HAP-1 (cell line): Measurements from ENCODE around the gene SMTNL2.

Source experiments
- DNase-seq, 2 experiments: peaks; one replicate each; pipeline ENCODE4 v3.0.0-alpha.2; 2016 to 2020; ENCODE audit warnings: low spot score in 2 of 2
- H3K27me3 ChIP-seq: fragments of 250-450 bp; sonication (Bioruptor Pico); 2 replicates; pipeline ENCODE4 v1.5.1; 2020; ENCODE audit warnings: low read depth, mild to moderate bottlenecking, moderate library complexity
- H3K36me3 ChIP-seq: fragments of 250-450 bp; sonication (Bioruptor Pico); replicated peaks from 2 replicates; pipeline ENCODE4 v1.5.1; 2020; ENCODE audit warnings: mild to moderate bottlenecking
- H3K4me1 ChIP-seq: fragments of 250-450 bp; sonication (Bioruptor Pico); 2 replicates; pipeline ENCODE4 v1.5.1; 2020; ENCODE audit warnings: mild to moderate bottlenecking
- H3K4me3 ChIP-seq: fragments of 250-450 bp; sonication (Bioruptor Pico); 2 replicates; pipeline ENCODE4 v1.5.1; 2020; ENCODE audit warnings: mild to moderate bottlenecking, moderate library complexity
- H3K9me3 ChIP-seq: fragments of 250-450 bp; sonication (Bioruptor Pico); 2 replicates; pipeline ENCODE4 v1.5.1; 2020; ENCODE audit warnings: mild to moderate bottlenecking, moderate library complexity
- in situ Hi-C: fragments of 300-500 bp; cut with MboI; formaldehyde crosslinking; loops from 3 replicates; pipeline ENCODE4 v1.14.3; 2020; ENCODE audit warnings: low sequenced_read_pairs, inconsistent platforms, mixed read lengths

The SMTNL2 gene

GRCh38 chr17:4584101-4584916 is at the start of gene SMTNL2:
Gene SMTNL2, plus strand, starts transcription at chr17:4584529. Its CDS starts 77 bp downstream, at chr17:4584606.
- in situ Hi-C loops = no loop called here
- peak within 1 kb of the TSS; percentile 49 for H3K4me3 ChIP-seq
- DNase-seq = peak in 1 of 2 experiments; percentile 83
- no peaks in the 10 kb centered on the region for H3K27me3 ChIP-seq
- H3K4me1 ChIP-seq = no peaks in the 10 kb centered on the region; the same call in 1 of the 2 replicates
- H3K9me3 ChIP-seq = no peaks in the 10 kb centered on the region
- H3K36me3 ChIP-seq = no peaks in the 10 kb centered on the region

GRCh38 chr17:4534928-4535666 is 49.2 kb upstream of the SMTNL2 start:
- no peaks in the 10 kb centered on the region for H3K4me1 ChIP-seq
- H3K9me3 ChIP-seq = no peaks in the 10 kb centered on the region
- H3K4me3 ChIP-seq = no peak overlapping the region
- no peaks in the 10 kb centered on the region for H3K27me3 ChIP-seq
- in situ Hi-C loops = no loop called here
- DNase-seq = no peak
- peaks cover 29% of the 10 kb centered on the region for H3K36me3 ChIP-seq

- no peak overlapping the region for H3K4me3 ChIP-seq
- in situ Hi-C loops = no loop called here
- H3K36me3 ChIP-seq = peaks cover 36% of the 10 kb centered on the region
- H3K9me3 ChIP-seq = no peaks in the 10 kb centered on the region
- no peaks in the 10 kb centered on the region for H3K4me1 ChIP-seq
- H3K27me3 ChIP-seq = no peaks in the 10 kb centered on the region
- no peak for DNase-seq
These were observed 48.6 kb upstream of the SMTNL2 start for GRCh38 chr17:4535667-4536258.

GRCh38 chr17:4536259-4536741 is 48.0 kb upstream of the SMTNL2 start:
- H3K36me3 ChIP-seq = peaks cover 41% of the 10 kb centered on the region
- H3K27me3 ChIP-seq = no peaks in the 10 kb centered on the region
- DNase-seq = no peak
- no peak overlapping the region for H3K4me3 ChIP-seq
- no peaks in the 10 kb centered on the region for H3K4me1 ChIP-seq
- no peaks in the 10 kb centered on the region for H3K9me3 ChIP-seq
- in situ Hi-C loops = no loop called here

GRCh38 chr17:4536742-4537411 is 47.5 kb upstream of the SMTNL2 start:
- DNase-seq = no peak
- H3K4me3 ChIP-seq = no peak overlapping the region
- peaks cover 47% of the 10 kb centered on the region for H3K36me3 ChIP-seq
- H3K4me1 ChIP-seq = no peaks in the 10 kb centered on the region
- in situ Hi-C loops = no loop called here
- no peaks in the 10 kb centered on the region for H3K27me3 ChIP-seq
- H3K9me3 ChIP-seq = no peaks in the 10 kb centered on the region

- peaks cover 54% of the 10 kb centered on the region for H3K36me3 ChIP-seq
- in situ Hi-C loops = no loop called here
- no peaks in the 10 kb centered on the region for H3K9me3 ChIP-seq
- no peaks in the 10 kb centered on the region for H3K27me3 ChIP-seq
- no peak overlapping the region for H3K4me3 ChIP-seq
- no peaks in the 10 kb centered on the region for H3K4me1 ChIP-seq
- DNase-seq = no peak
These were observed 46.7 kb upstream of the SMTNL2 start for GRCh38 chr17:4537451-4538235.

DNA sequence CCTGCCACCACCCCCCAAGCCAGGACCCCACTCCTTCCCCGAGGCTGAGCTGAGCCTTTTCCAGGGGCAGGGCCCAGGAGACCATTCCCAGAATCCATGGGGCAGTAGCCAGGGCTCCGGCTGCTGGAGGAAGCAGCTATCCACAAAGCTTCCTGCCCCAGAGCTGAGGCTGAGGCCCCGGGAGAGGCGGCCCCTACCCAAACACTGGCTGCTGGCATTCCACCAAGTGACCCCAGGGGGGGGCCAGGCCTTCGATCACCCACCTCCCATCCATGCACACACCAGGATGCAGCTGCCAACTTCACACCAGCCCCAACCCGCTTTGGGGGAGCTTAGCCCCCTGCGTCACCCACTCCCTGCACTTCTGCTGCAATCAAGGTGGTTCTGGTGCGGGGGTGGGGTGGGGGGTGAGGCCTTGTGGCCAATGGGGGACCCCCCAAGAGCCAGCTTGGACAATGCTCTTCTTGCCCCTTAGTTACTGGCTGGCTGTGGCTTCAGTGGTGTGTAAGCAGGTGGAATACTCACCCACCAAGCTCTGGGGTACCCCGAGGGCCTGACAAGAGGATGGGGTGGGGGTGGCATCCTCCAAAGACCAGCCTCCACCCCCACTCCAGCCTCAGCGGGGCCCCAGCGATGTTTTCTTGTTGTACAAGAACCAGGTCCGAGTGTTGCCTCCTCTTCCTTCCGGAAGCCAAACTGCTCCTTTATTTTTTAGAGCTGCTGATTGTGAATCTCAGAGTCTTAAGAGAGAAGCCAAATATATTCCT is 45.9 kb upstream of the SMTNL2 start:
- Histone ChIP-seq H3K36me3 (peaks cover 62% of the 10 kb centered on the region), H3K27me3 (no peaks in the 10 kb centered on the region), H3K9me3 (no peaks in the 10 kb centered on the region), H3K4me3 (no peak overlapping the region), H3K4me1 (no peaks in the 10 kb centered on the region)
- in situ Hi-C loops = no loop called here
- no peak for DNase-seq

DNA sequence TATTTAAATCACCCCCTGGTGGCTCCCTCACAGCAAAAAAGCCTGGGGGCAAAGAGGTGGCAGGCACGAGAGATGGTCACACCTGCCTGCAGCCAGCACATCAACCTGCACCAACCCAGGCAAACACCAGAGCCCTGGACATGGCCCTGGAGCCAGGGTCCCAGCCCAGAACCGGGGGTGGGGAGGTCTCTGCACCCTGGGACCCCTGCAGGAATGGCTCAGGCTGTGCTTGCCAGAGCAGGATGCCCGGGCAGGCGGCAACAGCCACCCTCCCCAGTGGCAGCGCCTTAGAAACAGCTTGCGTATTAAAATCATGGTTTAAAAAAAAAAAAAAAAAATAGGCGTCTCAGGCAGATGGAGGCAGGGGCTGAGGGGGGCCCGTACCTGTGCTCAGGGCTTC is 45.3 kb upstream of the SMTNL2 start:
- no peaks in the 10 kb centered on the region for H3K9me3 ChIP-seq
- no peaks in the 10 kb centered on the region for H3K4me1 ChIP-seq
- H3K4me3 ChIP-seq = no peak overlapping the region
- H3K36me3 ChIP-seq = peaks cover 68% of the 10 kb centered on the region
- in situ Hi-C loops = no loop called here
- no peak for DNase-seq
- no peaks in the 10 kb centered on the region for H3K27me3 ChIP-seq

- H3K4me1 ChIP-seq = no peaks in the 10 kb centered on the region
- H3K9me3 ChIP-seq = no peaks in the 10 kb centered on the region
- peaks cover 71% of the 10 kb centered on the region for H3K36me3 ChIP-seq
- DNase-seq = no peak
- in situ Hi-C loops = no loop called here
- H3K4me3 ChIP-seq = no peak overlapping the region
- H3K27me3 ChIP-seq = no peaks in the 10 kb centered on the region
These were observed 44.6 kb upstream of the SMTNL2 start for GRCh38 chr17:4539576-4540223.

- in situ Hi-C loops = no loop called here
- Histone ChIP-seq H3K27me3 (no peaks in the 10 kb centered on the region), H3K4me1 (no peaks in the 10 kb centered on the region), H3K9me3 (no peaks in the 10 kb centered on the region), H3K4me3 (no peak overlapping the region), H3K36me3 (peaks cover 74% of the 10 kb centered on the region)
- no peak for DNase-seq
These were observed 44.1 kb upstream of the SMTNL2 start for GRCh38 chr17:4540224-4540651.

DNA sequence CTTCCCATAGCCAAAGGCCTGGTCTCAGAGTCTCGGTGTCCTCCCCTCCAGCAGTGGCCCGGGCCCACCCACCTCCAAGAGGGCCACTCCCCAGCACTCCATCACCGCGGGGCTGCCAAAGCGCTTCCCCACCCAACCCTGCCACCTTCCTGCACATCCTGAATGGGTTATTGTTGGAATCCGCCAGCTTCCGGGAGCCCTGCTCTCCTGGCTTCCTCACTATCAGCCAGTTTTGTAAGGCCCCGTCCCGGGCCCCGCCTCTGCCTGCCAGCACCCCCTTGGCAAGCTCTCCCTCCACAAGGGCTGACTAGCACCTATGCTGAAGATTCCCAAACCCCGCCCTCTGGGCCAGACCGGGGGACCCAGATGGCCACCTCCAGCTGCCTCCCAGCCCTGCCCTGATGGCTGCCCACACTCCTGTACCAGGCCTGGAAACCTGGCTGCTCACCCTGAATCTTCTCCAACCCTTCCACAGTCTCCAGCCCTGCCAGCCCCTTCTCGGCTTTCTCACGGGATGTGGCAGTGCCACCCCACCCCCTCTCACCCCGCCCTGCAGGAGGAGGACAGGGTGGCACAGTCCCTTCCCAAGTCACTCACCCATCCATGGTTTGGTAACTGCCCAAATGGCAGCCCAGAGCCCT is 43.5 kb upstream of the SMTNL2 start:
- H3K9me3 ChIP-seq = no peaks in the 10 kb centered on the region
- H3K4me1 ChIP-seq = no peaks in the 10 kb centered on the region
- peaks cover 80% of the 10 kb centered on the region for H3K36me3 ChIP-seq
- no peak for DNase-seq
- in situ Hi-C loops = no loop called here
- no peaks in the 10 kb centered on the region for H3K27me3 ChIP-seq
- H3K4me3 ChIP-seq = no peak overlapping the region
